Measurements from ENCODE around the gene SLC39A11.

- no peak for TF ChIP-seq ZNF446 (CRISPR knock-in tag; IDR thresholded peaks at IDR 0.05)
- TF ChIP-seq ZNF12 (CRISPR knock-in tag; IDR thresholded peaks at IDR 0.05): no peak
- TF ChIP-seq ZNF275 (CRISPR knock-in tag; IDR thresholded peaks at IDR 0.05; ENCODE audit: borderline replicate concordance): no peak
- no peak for TF ChIP-seq SRF (IDR thresholded peaks at IDR 0.05; ENCODE audit: low read depth, low read length)
These were observed 289.8 kb downstream of the SLC39A11 start for GRCh38 chr17:72802726-72803125.

Data from HepG2 (cell line).